Mesothelial cell of epicardium (in vitro differentiated cells): ENCODE measurements around the gene FPR2. TPM values are rescaled to one million over a fixed set of nuclear protein-coding genes. Genes with fewer than 3 reads are reported as not detected.
"Not testable (repeated sequence)": the region's sequence is repeated elsewhere in the genome, so short reads cannot be mapped to it uniquely, and the experiment has no call there.

ENCODE experiments used
- DNase-seq, 2 experiments: peaks; one replicate each; pipeline ENCODE4 v3.0.0; 2021; ENCODE audit warnings: low spot score in 2 of 2; ENCODE audit not compliant: unreplicated experiment in 2 of 2
- H3K27ac Mint-ChIP-seq: 2 replicates; pipeline ENCODE4 v1.8.0; 2021; ENCODE audit warnings: mixed read lengths
- H3K27me3 Mint-ChIP-seq: 2 replicates; pipeline ENCODE4 v1.8.0; 2021; ENCODE audit warnings: low read depth, mixed read lengths
- H3K36me3 Mint-ChIP-seq: 2 replicates; pipeline ENCODE4 v1.8.0; 2021; ENCODE audit warnings: mixed read lengths
- H3K4me1 Mint-ChIP-seq: 2 replicates; pipeline ENCODE4 v1.8.0; 2021; ENCODE audit warnings: mixed read lengths
- H3K4me3 Mint-ChIP-seq: 2 replicates; pipeline ENCODE4 v1.8.0; 2021; ENCODE audit warnings: mild to moderate bottlenecking, moderate library complexity, mixed read lengths
- H3K9me3 Mint-ChIP-seq: 2 replicates; pipeline ENCODE4 v1.8.0; 2021; ENCODE audit warnings: mixed read lengths
- CTCF ChIP-seq: fragments of 200-600 bp; sonication (generic); IDR thresholded peaks from one replicate; pipeline ENCODE4 v1.5.0; 2021; ENCODE audit warnings: antibody characterized with exemption; ENCODE audit not compliant: unreplicated experiment
- total RNA-seq: library from RNA; stranded (reverse); gene quantifications from 3 replicates; pipeline ENCODE4 v1.2.1, GENCODE V29; 2021

The FPR2 gene
- total RNA-seq, 1 donor from 2014 or later: not detected

GRCh38 chr19:51799774-51800472, 38.9 kb downstream of the FPR2 start:
- H3K27ac Mint-ChIP-seq: no peak overlapping the region
- no peak for DNase-seq
- H3K4me1 Mint-ChIP-seq: no peaks in the 10 kb centered on the region
- no peak overlapping the region for H3K4me3 Mint-ChIP-seq
- H3K36me3 Mint-ChIP-seq: no peaks in the 10 kb centered on the region
- no peak for TF ChIP-seq CTCF
- no peaks in the 10 kb centered on the region for H3K27me3 Mint-ChIP-seq
- peaks cover 67% of the 10 kb centered on the region for H3K9me3 Mint-ChIP-seq

- Mint-ChIP-seq H3K36me3 (no peaks in the 10 kb centered on the region), H3K9me3 (peaks cover 64% of the 10 kb centered on the region), H3K27ac (no peak overlapping the region), H3K27me3 (no peaks in the 10 kb centered on the region), H3K4me1 (no peaks in the 10 kb centered on the region), H3K4me3 (no peak overlapping the region)
- no peak for TF ChIP-seq CTCF
- no peak for DNase-seq
Observed at GRCh38 chr19:51800473-51801244, 39.7 kb downstream of the FPR2 start.

- Mint-ChIP-seq H3K4me1 (no peaks in the 10 kb centered on the region), H3K9me3 (peaks cover 63% of the 10 kb centered on the region), H3K4me3 (no peak overlapping the region), H3K27me3 (no peaks in the 10 kb centered on the region), H3K36me3 (no peaks in the 10 kb centered on the region), H3K27ac (no peak overlapping the region)
- no peak for DNase-seq
- TF ChIP-seq CTCF: no peak
Observed at GRCh38 chr19:51802775-51803174, 41.8 kb downstream of the FPR2 start.

GRCh38 chr19:51803519-51803918, 42.5 kb downstream of the FPR2 start:
- H3K36me3 Mint-ChIP-seq: no peaks in the 10 kb centered on the region

GRCh38 chr19:51803967-51804366, 43.0 kb downstream of the FPR2 start:
- Mint-ChIP-seq H3K36me3 (no peaks in the 10 kb centered on the region), H3K4me1 (no peaks in the 10 kb centered on the region), H3K4me3 (no peak overlapping the region), H3K9me3 (peaks cover 66% of the 10 kb centered on the region), H3K27ac (no peak overlapping the region), H3K27me3 (no peaks in the 10 kb centered on the region)
- DNase-seq: no peak
- TF ChIP-seq CTCF: no peak

More at GRCh38 chr19:51803519-51803918, 42.5 kb downstream of the FPR2 start:
- TF ChIP-seq CTCF: no peak
- H3K4me1 Mint-ChIP-seq: no peaks in the 10 kb centered on the region
- DNase-seq: no peak
- H3K9me3 Mint-ChIP-seq: peaks cover 63% of the 10 kb centered on the region
- H3K4me3 Mint-ChIP-seq: no peak overlapping the region
- H3K27me3 Mint-ChIP-seq: no peaks in the 10 kb centered on the region
- no peak overlapping the region for H3K27ac Mint-ChIP-seq

GRCh38 chr19:51804789-51805188, 43.8 kb downstream of the FPR2 start:
- not testable (repeated sequence) for H3K27ac Mint-ChIP-seq, DNase-seq, H3K4me3 Mint-ChIP-seq, H3K27me3 Mint-ChIP-seq, H3K4me1 Mint-ChIP-seq, H3K36me3 Mint-ChIP-seq
- H3K9me3 Mint-ChIP-seq: peaks cover 67% of the 10 kb centered on the region

GRCh38 chr19:51805396-51805795, 44.4 kb downstream of the FPR2 start:
- not testable (repeated sequence) for H3K27ac Mint-ChIP-seq, H3K36me3 Mint-ChIP-seq, DNase-seq, H3K4me3 Mint-ChIP-seq, H3K27me3 Mint-ChIP-seq, H3K4me1 Mint-ChIP-seq
- peaks cover 65% of the 10 kb centered on the region for H3K9me3 Mint-ChIP-seq

GRCh38 chr19:51806571-51806970, 45.6 kb downstream of the FPR2 start:
- not testable (repeated sequence) for H3K4me1 Mint-ChIP-seq, H3K27ac Mint-ChIP-seq, H3K4me3 Mint-ChIP-seq, H3K27me3 Mint-ChIP-seq, DNase-seq, H3K36me3 Mint-ChIP-seq
- peaks cover 71% of the 10 kb centered on the region for H3K9me3 Mint-ChIP-seq
